Right lobe of liver (tissue), 6 donors: ENCODE data around the gene GLRX5. TPM values are rescaled to one million over a fixed set of nuclear protein-coding genes. Genes with fewer than 3 reads are reported as not detected.

Experiments used
- ATAC-seq, 4 donors: fragments of 200-7000 bp; cut with Tn5 transposase; one replicate each; pipeline ENCODE4 v1.9.1; 2020; ENCODE audit warnings: mild to moderate bottlenecking in 4 of 4, moderate library complexity in 4 of 4
- DNase-seq, 3 donors: peaks; one replicate each; pipeline ENCODE4 v3.0.0-alpha.2; 2020
- H3K27ac ChIP-seq, 3 donors: fragments of 200-600 bp; one replicate each; pipeline ENCODE4 v1.8.0; 2022
- H3K27me3 ChIP-seq, 2 donors: fragments of 200-600 bp; one replicate each; pipeline ENCODE4 v1.8.0; 2022
- H3K36me3 ChIP-seq, 4 donors: fragments of 200-600 bp; sonication (generic) in 1 of 4; one replicate each; pipeline versions ENCODE4 v1.5.1 to v1.8.0; 2017 to 2022; ENCODE audit warnings: control low read depth in 1 of 4
- H3K4me1 ChIP-seq, 4 donors: fragments of 200-600 bp; sonication (generic) in 1 of 4; one replicate each; pipeline versions ENCODE4 v1.5.1 to v1.8.0; 2017 to 2022; ENCODE audit warnings: control low read depth in 1 of 4
- H3K4me3 ChIP-seq, 3 donors: fragments of 200-600 bp; one replicate each; pipeline ENCODE4 v1.8.0; 2022
- H3K9me3 ChIP-seq, 4 donors: fragments of 200-600 bp; sonication (generic) in 1 of 4; one replicate each; pipeline versions ENCODE4 v1.5.1 to v1.8.0; 2017 to 2022; ENCODE audit warnings: control low read depth in 1 of 4
- CTCF ChIP-seq, 4 donors: fragments of 200-600 bp in 3 of 4; fragments of 450-650 bp in 1 of 4; IDR thresholded peaks; one replicate each; pipeline versions ENCODE4 v1.5.1 to v1.8.0; 2016 to 2022; ENCODE audit warnings: antibody characterized with exemption in 4 of 4, mild to moderate bottlenecking in 2 of 4
- POLR2A ChIP-seq: fragments of 450-650 bp; IDR thresholded peaks from one replicate; pipeline ENCODE4 v1.6.1; 2017; ENCODE audit warnings: antibody characterized with exemption, mild to moderate bottlenecking
- WGBS: methylation state at CpG from one replicate; pipeline ENCODE4 v1.1.6; 2018; ENCODE audit warnings: low coverage, low lambda C conversion rate; ENCODE audit not compliant: insufficient coverage; ENCODE audit errors: missing lambda C conversion rate; 5-methylcytosine and 5-hydroxymethylcytosine counted together
- intact Hi-C, 2 donors: fragments of 100-400 bp; cut with DNase I; formaldehyde crosslinking; loops; one replicate each; pipeline versions ENCODE4 v1.11.2 to v1.14.1; 2022
- total RNA-seq, 6 experiments: library from RNA; depleted of rRNA in 2 of 6; stranded (reverse); fragments of >200 nt in 2 of 6; fragmentation: NEBNext Ultra II Directional in 3 of 6; extraction: Animal tissue kit (Norgen Biotek cat#: 25700) in 3 of 6; gene quantifications; one replicate each; pipeline versions ENCODE4 v1.1.0 to v1.2.4, GENCODE V29; 2016 to 2023
- donor health status: DM: no; HTN: yes; CAD: no.
- donor health status: DM: no; HTN: no; CAD: no.
- donor health status: DM: no; HTN: no; CAD: no.
- donor health status: DM: no; HTN: yes; CAD: no.
- donor health status: DM: no; HTN: yes; CAD: no.

Gene GLRX5
- total RNA-seq, 6 experiments from 2014 or later: 31.4 to 48.5 (median 40.2) TPM

- intact Hi-C loops: loop anchor here in 1 of 2 donors (10.0 kb wide), 1 partner anchor 77 kb away; no protein-coding TSS in a partner anchor
- Histone ChIP-seq H3K4me1 (peaks cover 0 to 54% (median 26%) of the 10 kb centered on the region in 4 donors), H3K27me3 (no peaks in the 10 kb centered on the region), H3K4me3 (no peak overlapping the region), H3K27ac (no peak overlapping the region), H3K9me3 (no peaks in the 10 kb centered on the region), H3K36me3 (no peaks in the 10 kb centered on the region)
- ATAC-seq (no peak), DNase-seq (peak in 1 of 3 donors; percentile 31)
- TF ChIP-seq POLR2A: no peak
- 92% methylated on average over 10 of the region's 11 CpGs for WGBS
These were observed 12.7 kb upstream of the GLRX5 start for GRCh38 chr14:95522116-95522515.

GRCh38 chr14:95522556-95522955, 12.3 kb upstream of the GLRX5 start:
- intact Hi-C loops: loop anchor here in 1 of 2 donors (10.0 kb wide), 1 partner anchor 78 kb away; no protein-coding TSS in a partner anchor
- no peaks in the 10 kb centered on the region for H3K36me3 ChIP-seq
- TF ChIP-seq POLR2A (no peak), CTCF (IDR thresholded peaks at IDR 0.05) (no peak)

GRCh38 chr14:95523051-95523814, 11.6 kb upstream of the GLRX5 start:
- WGBS: 13% methylated on average over 7 of the region's 12 CpGs
- H3K4me1 ChIP-seq: peaks cover 0 to 57% (median 30%) of the 10 kb centered on the region in 4 donors
- H3K27me3 ChIP-seq: no peaks in the 10 kb centered on the region
- peak overlapping the region; percentile 42 to 86 (median 77) for H3K27ac ChIP-seq
- DNase-seq (peak in 1 of 3 donors; percentile 49), ATAC-seq (peak; percentile 22 to 52 (median 40))
- TF ChIP-seq CTCF (IDR thresholded peaks at IDR 0.05) (no peak), POLR2A (no peak)
- H3K36me3 ChIP-seq: no peaks in the 10 kb centered on the region
- intact Hi-C loops: loop anchor here in 1 of 2 donors (10.0 kb wide), 1 partner anchor 78 kb away; no protein-coding TSS in a partner anchor
- peak overlapping the region in 2 of 3 donors; percentile 26 to 30 for H3K4me3 ChIP-seq
- no peaks in the 10 kb centered on the region for H3K9me3 ChIP-seq

More at GRCh38 chr14:95522556-95522955, 12.3 kb upstream of the GLRX5 start:
- no peaks in the 10 kb centered on the region for H3K9me3 ChIP-seq
- no peak overlapping the region for H3K4me3 ChIP-seq
- peak overlapping the region in 2 of 3 donors; percentile 77 to 86 for H3K27ac ChIP-seq
- H3K4me1 ChIP-seq: peaks cover 0 to 54% (median 28%) of the 10 kb centered on the region in 4 donors
- WGBS: 59% methylated on average over 4 of the region's 4 CpGs
- no peaks in the 10 kb centered on the region for H3K27me3 ChIP-seq
- ATAC-seq (no peak), DNase-seq (no peak)

GRCh38 chr14:95523815-95524448, 10.9 kb upstream of the GLRX5 start:
- WGBS: 17% methylated on average over 8 of the region's 11 CpGs
- H3K9me3 ChIP-seq: no peaks in the 10 kb centered on the region
- TF ChIP-seq POLR2A (no peak), CTCF (IDR thresholded peaks at IDR 0.05) (peak in 2 of 4 donors; percentile 12 to 39)
- H3K36me3 ChIP-seq: no peaks in the 10 kb centered on the region
- intact Hi-C loops: loop anchor here in 1 of 2 donors (10.0 kb wide), 1 partner anchor 79 kb away; no protein-coding TSS in a partner anchor
- H3K27ac ChIP-seq: peak overlapping the region; percentile 42 to 86 (median 77)
- peak; percentile 70 to 87 (median 80) for ATAC-seq
- H3K4me1 ChIP-seq: peaks cover 0 to 57% (median 30%) of the 10 kb centered on the region in 4 donors
- no peaks in the 10 kb centered on the region for H3K27me3 ChIP-seq
- peak overlapping the region in 2 of 3 donors; percentile 26 to 30 for H3K4me3 ChIP-seq
- peak; percentile 74 to 93 (median 90) for DNase-seq
